A673 (cell line): Measurements from ENCODE around the gene CXCL12.

Experiments used
- CTCF ChIP-seq: fragments of 300-800, 200-600 bp; sonication (generic); conservative IDR thresholded peaks from 2 replicates; pipeline ENCODE4 v1.5.1; 2017; ENCODE audit warnings: low read depth, mild to moderate bottlenecking, antibody characterized with exemption, low read length, moderate library complexity, mixed read lengths
- EZH2 ChIP-seq: fragments of 200-600 bp; sonication (generic); IDR thresholded peaks from 2 replicates; pipeline ENCODE4 v1.6.1; 2017; ENCODE audit warnings: borderline replicate concordance, low read depth, mild to moderate bottlenecking, mixed read lengths, antibody characterized with exemption, low read length; ENCODE audit not compliant: poor library complexity, severe bottlenecking

GRCh38 chr10:44393051-44393630 is 8.2 kb upstream of the CXCL12 start:
- TF ChIP-seq EZH2, result no peak
- TF ChIP-seq CTCF, result no peak
